Measurements from ENCODE around the gene MYBPC1.

DNA sequence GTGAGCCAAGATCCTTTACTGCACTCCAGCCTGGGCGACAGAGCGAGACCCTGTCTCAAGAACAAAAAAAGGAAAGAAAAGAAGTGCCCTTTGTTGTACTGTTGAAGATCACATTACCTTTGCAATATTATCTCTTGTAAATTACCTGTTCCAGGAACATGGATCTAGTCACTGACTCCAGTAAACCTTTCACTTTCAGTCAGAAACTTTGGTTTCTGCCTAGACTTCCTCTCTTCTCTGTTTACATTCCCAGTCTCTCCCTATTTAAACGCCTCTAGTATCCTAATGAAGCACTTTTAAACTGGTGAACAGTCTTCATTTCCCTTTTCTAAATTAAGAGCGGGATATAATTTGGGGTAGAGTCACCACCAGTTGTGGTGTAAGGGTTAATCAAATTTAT, 115.5 kb downstream of the MYBPC1 start:
- TF ChIP-seq CTCF (IDR thresholded peaks at IDR 0.05) = no peak
- TF ChIP-seq EP300 (IDR thresholded peaks at IDR 0.05) = no peak
- no peak for TF ChIP-seq POLR2AphosphoS5 (IDR thresholded peaks at IDR 0.05)

All from upper lobe of left lung (tissue), 4 donors.